Dermis blood vessel endothelial cell (primary cell): Measurements from ENCODE around the gene SCG5. TPM values are rescaled to one million over a fixed set of nuclear protein-coding genes. Genes with fewer than 3 reads are reported as not detected.

ENCODE experiments used
- DNase-seq: peaks from one replicate; pipeline ENCODE4 v3.0.0; 2010
- total RNA-seq: library from RNA; depleted of rRNA; stranded (reverse); fragments of >200 nt; gene quantifications from 2 replicates; pipeline ENCODE4 v1.2.3, GENCODE V29; 2014

Gene SCG5
- total RNA-seq, 1 donor from 2014 or later, result 0.34 TPM

GRCh38 chr15:32729700-32730395, 88.3 kb downstream of the SCG5 start:
- no peak for DNase-seq

DNA sequence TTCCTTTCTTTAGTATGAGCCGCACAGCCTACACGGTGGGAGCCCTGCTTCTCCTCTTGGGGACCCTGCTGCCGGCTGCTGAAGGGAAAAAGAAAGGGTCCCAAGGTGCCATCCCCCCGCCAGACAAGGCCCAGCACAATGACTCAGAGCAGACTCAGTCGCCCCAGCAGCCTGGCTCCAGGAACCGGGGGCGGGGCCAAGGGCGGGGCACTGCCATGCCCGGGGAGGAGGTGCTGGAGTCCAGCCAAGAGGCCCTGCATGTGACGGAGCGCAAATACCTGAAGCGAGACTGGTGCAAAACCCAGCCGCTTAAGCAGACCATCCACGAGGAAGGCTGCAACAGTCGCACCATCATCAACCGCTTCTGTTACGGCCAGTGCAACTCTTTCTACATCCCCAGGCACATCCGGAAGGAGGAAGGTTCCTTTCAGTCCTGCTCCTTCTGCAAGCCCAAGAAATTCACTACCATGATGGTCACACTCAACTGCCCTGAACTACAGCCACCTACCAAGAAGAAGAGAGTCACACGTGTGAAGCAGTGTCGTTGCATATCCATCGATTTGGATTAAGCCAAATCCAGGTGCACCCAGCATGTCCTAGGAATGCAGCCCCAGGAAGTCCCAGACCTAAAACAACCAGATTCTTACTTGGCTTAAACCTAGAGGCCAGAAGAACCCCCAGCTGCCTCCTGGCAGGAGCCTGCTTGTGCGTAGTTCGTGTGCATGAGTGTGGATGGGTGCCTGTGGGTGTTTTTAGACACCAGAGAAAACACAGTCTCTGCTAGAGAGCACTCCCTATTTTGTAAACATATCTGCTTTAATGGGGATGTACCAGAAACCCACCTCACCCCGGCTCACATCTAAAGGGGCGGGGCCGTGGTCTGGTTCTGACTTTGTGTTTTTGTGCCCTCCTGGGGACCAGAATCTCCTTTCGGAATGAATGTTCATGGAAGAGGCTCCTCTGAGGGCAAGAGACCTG, 89.5 kb downstream of the SCG5 start:
- DNase-seq, result peak; percentile 19

DNA sequence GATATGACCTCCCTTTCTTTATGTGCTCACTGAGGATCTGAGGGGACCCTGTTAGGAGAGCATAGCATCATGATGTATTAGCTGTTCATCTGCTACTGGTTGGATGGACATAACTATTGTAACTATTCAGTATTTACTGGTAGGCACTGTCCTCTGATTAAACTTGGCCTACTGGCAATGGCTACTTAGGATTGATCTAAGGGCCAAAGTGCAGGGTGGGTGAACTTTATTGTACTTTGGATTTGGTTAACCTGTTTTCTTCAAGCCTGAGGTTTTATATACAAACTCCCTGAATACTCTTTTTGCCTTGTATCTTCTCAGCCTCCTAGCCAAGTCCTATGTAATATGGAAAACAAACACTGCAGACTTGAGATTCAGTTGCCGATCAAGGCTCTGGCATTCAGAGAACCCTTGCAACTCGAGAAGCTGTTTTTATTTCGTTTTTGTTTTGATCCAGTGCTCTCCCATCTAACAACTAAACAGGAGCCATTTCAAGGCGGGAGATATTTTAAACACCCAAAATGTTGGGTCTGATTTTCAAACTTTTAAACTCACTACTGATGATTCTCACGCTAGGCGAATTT, 91.2 kb downstream of the SCG5 start:
- no peak for DNase-seq

DNA sequence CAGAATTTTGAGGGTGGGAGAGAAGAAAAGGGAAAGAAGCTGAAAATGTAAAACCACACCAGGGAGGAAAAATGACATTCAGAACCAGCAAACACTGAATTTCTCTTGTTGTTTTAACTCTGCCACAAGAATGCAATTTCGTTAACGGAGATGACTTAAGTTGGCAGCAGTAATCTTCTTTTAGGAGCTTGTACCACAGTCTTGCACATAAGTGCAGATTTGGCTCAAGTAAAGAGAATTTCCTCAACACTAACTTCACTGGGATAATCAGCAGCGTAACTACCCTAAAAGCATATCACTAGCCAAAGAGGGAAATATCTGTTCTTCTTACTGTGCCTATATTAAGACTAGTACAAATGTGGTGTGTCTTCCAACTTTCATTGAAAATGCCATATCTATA, 91.8 kb downstream of the SCG5 start:
- no peak for DNase-seq

DNA sequence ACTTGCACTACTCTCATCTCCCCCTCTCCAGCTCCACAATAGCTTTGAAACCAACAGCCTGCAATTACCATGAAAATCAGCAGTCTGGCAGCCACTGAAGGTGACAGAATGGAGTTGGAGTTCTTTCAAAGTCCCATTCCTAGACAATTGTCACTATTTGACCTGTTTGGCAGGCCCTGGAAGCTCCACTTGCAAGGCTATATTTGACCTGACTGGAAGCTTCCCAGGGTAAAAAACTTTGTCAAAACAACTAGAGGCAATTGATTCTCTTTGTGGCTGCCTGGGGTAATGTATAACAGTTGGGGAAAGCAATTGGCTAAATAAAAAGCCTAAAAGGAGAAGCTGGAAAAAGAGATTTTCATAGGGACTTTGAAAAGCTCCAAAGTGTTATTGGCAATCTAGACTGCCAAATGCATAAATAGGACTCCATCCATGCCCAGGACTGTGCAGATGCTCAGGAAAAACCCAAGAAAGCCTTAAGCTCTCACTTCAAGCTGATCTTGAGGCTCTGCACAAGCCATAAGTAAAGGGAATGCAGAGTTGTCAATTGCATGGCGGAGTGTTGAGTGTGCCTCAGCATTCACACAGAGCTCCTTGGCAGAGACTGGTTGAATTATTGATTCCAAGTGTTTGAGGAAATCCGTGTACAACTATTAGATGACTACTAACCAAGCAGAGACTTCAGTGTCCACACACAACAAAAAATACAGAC, 94.6 kb downstream of the SCG5 start:
- no peak for DNase-seq

- DNase-seq, result no peak
These were observed 95.2 kb downstream of the SCG5 start for GRCh38 chr15:32736701-32737061.

- no peak for DNase-seq
These were observed 95.8 kb downstream of the SCG5 start for GRCh38 chr15:32737304-32737703.

- DNase-seq, result no peak
These were observed 97.2 kb downstream of the SCG5 start for GRCh38 chr15:32738666-32739065.

- no peak for DNase-seq
These were observed 98.1 kb downstream of the SCG5 start for GRCh38 chr15:32739522-32740063.

- DNase-seq, result no peak
These were observed 102.1 kb downstream of the SCG5 start for GRCh38 chr15:32743411-32744140.

GRCh38 chr15:32746116-32746857, 104.8 kb downstream of the SCG5 start:
- DNase-seq, result no peak

Other genes starting within 250 kb of the SCG5 start
- gene GOLGA8K, start 238.4 kb upstream of the SCG5 start, total RNA-seq, result 0.17 and 0.19 TPM in 2 replicates
- 0.09 and 0.51 TPM in 2 replicates for gene GOLGA8O, start 186.1 kb upstream of the SCG5 start, total RNA-seq
- 1.2 TPM in 2 replicates for gene GOLGA8N, start 48.3 kb upstream of the SCG5 start, total RNA-seq
- gene ARHGAP11A, start 26.2 kb upstream of the SCG5 start, total RNA-seq, result 8.0 and 34.6 TPM in 2 replicates
- gene GREM1, start 76.3 kb downstream of the SCG5 start, total RNA-seq, result 0.47 and 1.2 TPM in 2 replicates